Measurements from ENCODE around the gene ABT1. TPM values are rescaled to one million over a fixed set of nuclear protein-coding genes. Genes with fewer than 3 reads are reported as not detected.

ABT1 gene
- total RNA-seq, 2 experiments from 2014 or later: 26.3 to 26.8 TPM

GRCh38 chr6:26623339-26623859, 26.6 kb downstream of the ABT1 start:
- ChIA-PET CTCF (no interaction called here), POLR2A (no interaction called here)
- Mint-ChIP-seq H3K4me1 (no peaks in the 10 kb centered on the region), H3K36me3 (ENCODE audit: low read depth) (no peaks in the 10 kb centered on the region), H3K27ac (no peak overlapping the region), H3K9me3 (peaks cover 2% of the 10 kb centered on the region), H3K4me3 (no peak overlapping the region), H3K27me3 (peaks cover 4% of the 10 kb centered on the region)
- no peak for DNase-seq

- CTCF ChIA-PET: interaction anchor here (0.5 to 1.1 kb wide), 2 partner anchors 17 to 383 kb away, joined by 3 read pairs; no protein-coding TSS in a partner anchor
- H3K36me3 Mint-ChIP-seq (ENCODE audit: low read depth): no peaks in the 10 kb centered on the region
- DNase-seq: no peak
- no peaks in the 10 kb centered on the region for H3K4me1 Mint-ChIP-seq
- H3K4me3 Mint-ChIP-seq: no peak overlapping the region
- peaks cover 4% of the 10 kb centered on the region for H3K9me3 Mint-ChIP-seq
- H3K27ac Mint-ChIP-seq: no peak overlapping the region
- POLR2A ChIA-PET: no interaction called here
- peaks cover 4% of the 10 kb centered on the region for H3K27me3 Mint-ChIP-seq
These were observed 27.8 kb downstream of the ABT1 start for GRCh38 chr6:26624557-26624956.

- CTCF ChIA-PET: no interaction called here
- peaks cover 1% of the 10 kb centered on the region for H3K27me3 Mint-ChIP-seq
These were observed 31.1 kb downstream of the ABT1 start for GRCh38 chr6:26627843-26628242.

GRCh38 chr6:26629359-26629758, 32.6 kb downstream of the ABT1 start:
- Mint-ChIP-seq H3K9me3 (peaks cover 14% of the 10 kb centered on the region), H3K4me1 (no peaks in the 10 kb centered on the region), H3K36me3 (ENCODE audit: low read depth) (peaks cover 5% of the 10 kb centered on the region), H3K4me3 (no peak overlapping the region), H3K27me3 (no peaks in the 10 kb centered on the region), H3K27ac (no peak overlapping the region)
- CTCF ChIA-PET: interaction anchor here (0.8 kb wide), 1 partner anchor 17 kb away, joined by 3 read pairs; no protein-coding TSS in a partner anchor
- no peak for DNase-seq
- POLR2A ChIA-PET: no interaction called here

More at GRCh38 chr6:26627843-26628242, 31.1 kb downstream of the ABT1 start:
- H3K9me3 Mint-ChIP-seq: peaks cover 8% of the 10 kb centered on the region
- H3K4me1 Mint-ChIP-seq: no peaks in the 10 kb centered on the region
- POLR2A ChIA-PET: no interaction called here
- no peak for DNase-seq
- H3K4me3 Mint-ChIP-seq: no peak overlapping the region
- H3K36me3 Mint-ChIP-seq (ENCODE audit: low read depth): no peaks in the 10 kb centered on the region
- H3K27ac Mint-ChIP-seq: no peak overlapping the region

- Mint-ChIP-seq H3K27ac (no peak overlapping the region), H3K9me3 (peaks cover 60% of the 10 kb centered on the region)
- POLR2A ChIA-PET: no interaction called here
These were observed 44.1 kb downstream of the ABT1 start for GRCh38 chr6:26640806-26641205.

GRCh38 chr6:26646074-26646473, 49.3 kb downstream of the ABT1 start:
- DNase-seq: no peak
- peaks cover 69% of the 10 kb centered on the region for H3K36me3 Mint-ChIP-seq (ENCODE audit: low read depth)
- H3K4me3 Mint-ChIP-seq: no peak overlapping the region
- H3K9me3 Mint-ChIP-seq: peaks cover 55% of the 10 kb centered on the region
- no peaks in the 10 kb centered on the region for H3K27me3 Mint-ChIP-seq
- ChIA-PET POLR2A (no interaction called here), CTCF (interaction anchor here (0.8 kb wide), 1 partner anchor 17 kb away, joined by 3 read pairs; no protein-coding TSS in a partner anchor)
- H3K27ac Mint-ChIP-seq: no peak overlapping the region
- no peaks in the 10 kb centered on the region for H3K4me1 Mint-ChIP-seq

More at GRCh38 chr6:26640806-26641205, 44.1 kb downstream of the ABT1 start:
- no peak overlapping the region for H3K4me3 Mint-ChIP-seq
- no peaks in the 10 kb centered on the region for H3K27me3 Mint-ChIP-seq
- H3K4me1 Mint-ChIP-seq: no peaks in the 10 kb centered on the region
- DNase-seq: no peak
- CTCF ChIA-PET: no interaction called here
- peaks cover 65% of the 10 kb centered on the region for H3K36me3 Mint-ChIP-seq (ENCODE audit: low read depth)

Other genes with a start within 250 kb of the ABT1 start
- 100 to 1,000 TPM; 120 to 130 TPM for gene BTN3A2, start 231.8 kb upstream of the ABT1 start, total RNA-seq
- 10 to 100 TPM; 23.4 to 25.7 TPM for gene BTN2A2, start 213.8 kb upstream of the ABT1 start, total RNA-seq
- gene BTN3A1, start 194.7 kb upstream of the ABT1 start, total RNA-seq: 100 to 1,000 TPM; 100 to 103 TPM
- gene BTN3A3, start 156.4 kb upstream of the ABT1 start, total RNA-seq: 10 to 100 TPM; 63.5 to 63.6 TPM
- 10 to 100 TPM; 28.2 to 31.0 TPM for gene BTN2A1, start 139.0 kb upstream of the ABT1 start, total RNA-seq
- gene BTN1A1, start 96.7 kb upstream of the ABT1 start, total RNA-seq: not detected
- 100 to 1,000 TPM; 108 to 109 TPM for gene HMGN4, start 58.6 kb upstream of the ABT1 start, total RNA-seq
- 10 to 100 TPM; 10.3 to 12.3 TPM for gene ZNF322, start 62.8 kb downstream of the ABT1 start, total RNA-seq

Measured in activated CD4-positive, alpha-beta memory T cell treated with anti-CD3 and anti-CD28 coated beads, Interleukin-2, amount 10 ng/mL, durations not matched to agents 7 days and 5 days (primary cell).